Cardiac muscle cell (in vitro differentiated cells and primary cell): ENCODE data around the gene CFAP58. TPM values are rescaled to one million over a fixed set of nuclear protein-coding genes. Genes with fewer than 3 reads are reported as not detected.

Experiments
- DNase-seq, 2 donors: peaks; one replicate each; pipeline versions ENCODE4 v3.0.0 to v3.0.0-alpha.2; 2010 to 2017; ENCODE audit warnings: low read depth in 1 of 2, low spot score in 1 of 2
- H3K27ac ChIP-seq: fragments of 200-600 bp; sonication (generic); 2 replicates; pipeline ENCODE4 v1.5.1; 2016
- H3K27me3 ChIP-seq: fragments of 200-600 bp; sonication (generic); 2 replicates; pipeline ENCODE4 v1.6.0; 2016; ENCODE audit warnings: control low read depth
- H3K36me3 ChIP-seq: fragments of 200-600 bp; sonication (generic); 2 replicates; pipeline ENCODE4 v1.5.1; 2016; ENCODE audit warnings: control low read depth
- H3K4me1 ChIP-seq: fragments of 200-600 bp; sonication (generic); 2 replicates; pipeline ENCODE4 v1.8.1; 2017; ENCODE audit warnings: low read depth, mild to moderate bottlenecking, mixed run types
- H3K4me3 ChIP-seq: fragments of 200-600 bp; sonication (generic); 2 replicates; pipeline ENCODE4 v1.5.1; 2016; ENCODE audit warnings: mild to moderate bottlenecking
- H3K9me3 ChIP-seq: fragments of 200-600 bp; sonication (generic); 2 replicates; pipeline ENCODE4 v1.5.1; 2017; ENCODE audit warnings: low read depth, mild to moderate bottlenecking, control low read depth
- polyA plus RNA-seq: library from polyadenylated mRNA; unstranded; fragments of >200 nt; fragmentation: Nextera tagmentation; extraction: Ambion mirVana; gene quantifications from 2 replicates; pipeline ENCODE4 v1.2.1, GENCODE V29; 2016
- total RNA-seq: library from RNA; depleted of rRNA; stranded (reverse); fragments of >200 nt; gene quantifications from 2 replicates; pipeline ENCODE4 v1.2.3, GENCODE V29; 2016
- TF ChIP-seq, protein P1 (sequence below): IDR thresholded peaks from 2 replicates; pipeline ENCODE4 v1.5.1; 2012; ENCODE audit warnings: low read depth, mild to moderate bottlenecking, low read length

CFAP58 gene
- total and polyA plus RNA-seq, 2 experiments from 2014 or later = 1.1 to 1.9 TPM

DNA sequence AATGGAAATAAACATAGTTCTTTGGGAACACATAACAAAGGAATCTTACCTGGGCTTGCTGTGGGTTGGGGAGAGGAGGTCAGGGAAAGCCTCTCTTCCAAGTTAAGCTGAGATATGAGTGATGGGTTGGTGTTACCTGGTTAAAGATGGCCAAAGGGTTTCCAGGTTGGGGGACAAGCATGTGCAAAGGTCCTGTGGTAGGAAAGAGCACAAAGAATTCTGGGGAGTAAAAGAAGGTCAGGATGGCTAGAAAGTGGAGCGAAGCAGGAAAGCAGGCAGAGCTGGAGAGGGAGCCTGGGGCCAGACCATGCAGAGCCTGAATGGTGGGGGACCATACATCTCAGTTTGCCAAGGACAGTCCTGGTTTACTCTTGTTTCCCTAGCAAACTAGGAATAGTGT, 133.2 kb downstream of the CFAP58 start:
- H3K36me3 ChIP-seq = no peaks in the 10 kb centered on the region
- no peak for DNase-seq
- H3K27me3 ChIP-seq = no peaks in the 10 kb centered on the region
- TF ChIP-seq, protein P1, sequence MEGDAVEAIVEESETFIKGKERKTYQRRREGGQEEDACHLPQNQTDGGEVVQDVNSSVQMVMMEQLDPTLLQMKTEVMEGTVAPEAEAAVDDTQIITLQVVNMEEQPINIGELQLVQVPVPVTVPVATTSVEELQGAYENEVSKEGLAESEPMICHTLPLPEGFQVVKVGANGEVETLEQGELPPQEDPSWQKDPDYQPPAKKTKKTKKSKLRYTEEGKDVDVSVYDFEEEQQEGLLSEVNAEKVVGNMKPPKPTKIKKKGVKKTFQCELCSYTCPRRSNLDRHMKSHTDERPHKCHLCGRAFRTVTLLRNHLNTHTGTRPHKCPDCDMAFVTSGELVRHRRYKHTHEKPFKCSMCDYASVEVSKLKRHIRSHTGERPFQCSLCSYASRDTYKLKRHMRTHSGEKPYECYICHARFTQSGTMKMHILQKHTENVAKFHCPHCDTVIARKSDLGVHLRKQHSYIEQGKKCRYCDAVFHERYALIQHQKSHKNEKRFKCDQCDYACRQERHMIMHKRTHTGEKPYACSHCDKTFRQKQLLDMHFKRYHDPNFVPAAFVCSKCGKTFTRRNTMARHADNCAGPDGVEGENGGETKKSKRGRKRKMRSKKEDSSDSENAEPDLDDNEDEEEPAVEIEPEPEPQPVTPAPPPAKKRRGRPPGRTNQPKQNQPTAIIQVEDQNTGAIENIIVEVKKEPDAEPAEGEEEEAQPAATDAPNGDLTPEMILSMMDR = no peak
- no peak overlapping the region for H3K27ac ChIP-seq
- H3K4me1 ChIP-seq = peaks cover 4% of the 10 kb centered on the region
- H3K9me3 ChIP-seq = no peaks in the 10 kb centered on the region
- no peak overlapping the region for H3K4me3 ChIP-seq

DNA sequence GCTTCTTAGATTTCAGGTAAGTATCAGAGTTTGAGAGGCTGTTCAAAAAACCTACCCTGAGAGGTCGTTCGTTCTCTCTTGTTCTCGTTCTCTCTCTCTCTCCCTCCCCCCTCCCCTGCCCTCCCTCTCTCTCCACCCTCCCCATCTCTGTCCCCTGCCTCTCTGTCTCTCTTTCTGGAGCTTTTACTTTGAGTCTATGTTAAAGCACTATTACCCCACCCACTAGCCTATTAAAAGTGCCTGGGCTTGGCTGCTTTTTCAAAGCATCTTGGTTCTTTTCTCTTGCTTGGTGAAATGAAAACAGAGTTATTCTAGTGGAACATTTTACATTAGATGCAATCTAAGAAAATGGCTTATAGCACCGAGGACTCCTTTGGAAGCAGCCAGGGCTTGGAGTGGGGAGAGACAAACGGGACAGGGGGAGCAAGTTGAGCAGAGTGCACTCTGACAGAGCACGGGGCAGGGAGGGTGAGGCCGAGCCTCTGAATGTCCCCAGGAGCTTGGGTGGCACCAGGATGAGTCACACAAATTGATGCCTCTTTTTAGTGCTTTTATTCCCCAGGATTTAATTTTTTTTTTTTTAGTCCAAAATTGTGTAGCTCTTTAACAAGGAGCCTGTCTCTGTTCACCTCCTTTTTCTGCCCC, 134.3 kb downstream of the CFAP58 start:
- Histone ChIP-seq H3K27ac (no peak overlapping the region), H3K27me3 (no peaks in the 10 kb centered on the region), H3K9me3 (no peaks in the 10 kb centered on the region), H3K4me3 (no peak overlapping the region), H3K36me3 (no peaks in the 10 kb centered on the region), H3K4me1 (peaks cover 4% of the 10 kb centered on the region)
- TF ChIP-seq, protein P1 = no peak
- DNase-seq = no peak

DNA sequence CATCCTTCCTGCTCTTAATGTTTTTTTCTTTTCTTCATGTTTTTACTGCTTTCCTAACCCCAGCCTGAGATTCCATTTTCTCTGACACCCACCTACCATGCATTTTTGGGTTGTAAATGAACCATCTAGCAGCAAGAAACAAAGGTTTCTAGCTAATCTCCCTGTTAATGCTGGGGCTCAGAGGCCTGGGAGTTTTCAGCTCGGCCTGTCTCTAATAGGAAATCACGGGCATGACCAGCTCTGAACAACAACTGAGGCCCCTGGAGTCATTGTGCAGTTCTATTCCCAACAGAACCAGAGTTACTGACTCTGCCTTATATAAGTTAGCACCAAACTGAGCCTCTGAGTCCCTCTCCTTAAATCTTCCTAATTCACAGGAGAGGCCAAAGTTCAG, 134.8 kb downstream of the CFAP58 start:
- Histone ChIP-seq H3K4me1 (no peaks in the 10 kb centered on the region), H3K27ac (no peak overlapping the region), H3K4me3 (no peak overlapping the region), H3K9me3 (no peaks in the 10 kb centered on the region), H3K27me3 (no peaks in the 10 kb centered on the region), H3K36me3 (no peaks in the 10 kb centered on the region)
- TF ChIP-seq, protein P1 = no peak
- no peak for DNase-seq

DNA sequence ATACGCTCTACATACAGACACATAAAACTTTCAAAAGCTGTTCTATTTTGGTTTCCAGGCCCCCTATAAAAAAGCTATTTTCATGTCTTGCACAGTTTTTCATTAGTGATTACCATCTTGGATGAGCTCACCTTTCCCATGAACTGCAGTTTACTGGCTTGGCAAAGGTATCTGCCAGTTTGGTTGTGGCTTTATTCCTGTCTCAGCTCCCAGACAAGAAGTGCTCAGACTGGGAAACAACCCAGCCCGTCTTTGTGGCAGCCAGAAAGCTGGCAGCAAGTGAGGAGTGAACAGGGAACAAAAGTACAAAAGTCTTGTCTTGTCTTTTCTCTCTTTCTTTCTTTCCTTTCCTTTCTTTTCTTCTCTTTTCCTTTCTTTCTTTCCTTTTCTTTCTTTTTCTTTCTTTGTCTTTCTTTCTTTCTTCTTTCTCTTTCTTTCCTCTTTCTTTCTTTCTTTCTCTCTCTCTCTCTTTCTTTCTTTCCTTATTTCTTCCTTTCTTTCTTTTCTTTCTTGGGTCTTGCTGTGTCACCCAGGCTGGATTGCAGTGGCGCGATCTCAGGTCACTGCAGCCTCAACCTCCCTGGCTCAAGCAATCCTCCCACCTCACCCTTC, 138.8 kb downstream of the CFAP58 start:
- no peak overlapping the region for H3K27ac ChIP-seq
- TF ChIP-seq, protein P1 = no peak
- H3K9me3 ChIP-seq = no peaks in the 10 kb centered on the region
- no peaks in the 10 kb centered on the region for H3K36me3 ChIP-seq
- no peak for DNase-seq
- no peaks in the 10 kb centered on the region for H3K27me3 ChIP-seq
- H3K4me3 ChIP-seq = no peak overlapping the region
- H3K4me1 ChIP-seq = no peaks in the 10 kb centered on the region

DNA sequence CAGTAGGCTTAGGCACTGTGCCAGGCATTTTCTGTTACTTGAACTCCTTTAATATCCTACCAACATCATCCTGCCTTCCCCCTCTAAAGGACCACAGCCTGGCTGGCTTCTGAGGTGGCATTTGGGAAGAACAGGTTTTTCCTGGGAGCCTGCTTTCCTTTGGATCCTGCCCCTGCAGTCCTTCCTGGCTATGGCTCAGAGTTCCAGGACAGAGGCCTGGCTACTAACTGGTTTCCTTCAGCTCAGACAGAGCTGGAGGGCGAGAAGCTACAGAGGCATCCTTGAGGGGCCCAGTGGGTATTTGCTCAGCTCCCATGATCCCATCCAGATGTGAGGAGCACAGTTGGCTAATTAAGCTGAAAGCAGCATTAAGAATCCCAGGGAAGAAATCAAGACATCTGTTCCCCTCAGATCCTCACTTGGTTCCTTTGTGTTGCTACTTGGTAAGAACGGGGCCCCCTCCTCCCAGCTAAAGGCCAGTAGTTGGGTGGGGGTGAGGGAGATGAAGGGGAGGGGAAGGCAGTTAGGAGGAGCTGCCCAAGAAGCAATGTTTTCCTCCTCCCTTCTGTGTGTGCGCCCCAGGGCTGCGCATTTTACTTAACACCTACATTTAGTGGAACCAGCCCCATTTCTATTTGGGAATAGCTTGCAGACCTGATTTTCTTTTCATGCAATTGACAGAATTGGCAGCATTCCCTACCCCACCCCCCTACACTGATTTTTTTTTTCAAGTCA, 144.9 kb downstream of the CFAP58 start:
- no peak for DNase-seq
- H3K4me3 ChIP-seq = no peak overlapping the region

More for the DNA sequence above, 144.9 kb downstream of the CFAP58 start:
- TF ChIP-seq, protein P1 = no peak
- no peaks in the 10 kb centered on the region for H3K9me3 ChIP-seq
- no peaks in the 10 kb centered on the region for H3K36me3 ChIP-seq
- H3K27me3 ChIP-seq = no peaks in the 10 kb centered on the region
- no peak overlapping the region for H3K27ac ChIP-seq
- H3K4me1 ChIP-seq = no peaks in the 10 kb centered on the region
